PC-3 (cell line): Measurements from ENCODE around the gene ATP8B3. TPM values are rescaled to one million over a fixed set of nuclear protein-coding genes. Genes with fewer than 3 reads are reported as not detected.

Experiments used
- ATAC-seq: fragments of 200-7000 bp; cut with Tn5 transposase; 2 replicates; pipeline ENCODE4 v1.9.1; 2020; ENCODE audit warnings: mild to moderate bottlenecking, moderate library complexity
- BruUV-seq: library from RNA; stranded (reverse); fragments of 400-500 nt; replicated peaks from 2 replicates; lab custom pipeline; 2021; lab: Mats Ljungman, UMichigan
- CTCF ChIA-PET: fragments of 300-600 bp; sonication (Branson Sonifier 250); formaldehyde crosslinking; loops from one replicate; lab custom pipeline; 2022; ENCODE audit warnings: antibody characterized with exemption; lab: Charles Lee
- POLR2A ChIA-PET: fragments of 300-600 bp; sonication (Branson Sonifier 250); formaldehyde crosslinking; loops from one replicate; lab custom pipeline; 2022; ENCODE audit warnings: antibody characterized with exemption; ENCODE audit not compliant: unreplicated experiment; lab: Charles Lee
- DNase-seq: peaks from one replicate; pipeline ENCODE4 v3.0.0-alpha.2; 2015
- H2AFZ ChIP-seq: fragments of 300-600 bp; sonication (generic); 2 replicates; pipeline ENCODE4 v1.6.0; 2016; ENCODE audit warnings: antibody characterized with exemption, low read length
- H3F3A ChIP-seq: fragments of 300-600 bp; sonication (generic); one replicate; pipeline ENCODE4 v1.6.0; 2017; ENCODE audit warnings: antibody characterized with exemption, low read length, control low read depth, mild to moderate bottlenecking; ENCODE audit not compliant: unreplicated experiment
- H3K27ac ChIP-seq: fragments of 300-600 bp; sonication (generic); 2 replicates; pipeline ENCODE4 v1.5.1; 2016; ENCODE audit warnings: mild to moderate bottlenecking, low read length
- H3K27me3 ChIP-seq: fragments of 300-600 bp; sonication (generic); 2 replicates; pipeline ENCODE4 v1.6.1; 2016; ENCODE audit warnings: low read length, mixed read lengths
- H3K36me3 ChIP-seq: fragments of 300-600 bp; sonication (generic); 2 replicates; pipeline ENCODE4 v1.6.1; 2016; ENCODE audit warnings: low read depth, mixed run types, low read length, mixed read lengths
- H3K4me1 ChIP-seq: fragments of 300-600 bp; sonication (generic); 2 replicates; pipeline ENCODE4 v1.5.1; 2016; ENCODE audit warnings: low read length; ENCODE audit not compliant: insufficient read depth
- H3K4me2 ChIP-seq: fragments of 300-600 bp; sonication (generic); 2 replicates; pipeline ENCODE4 v1.6.0; 2016; ENCODE audit warnings: low read length
- H3K4me3 ChIP-seq: fragments of 300-600 bp; sonication (generic); 2 replicates; pipeline ENCODE4 v1.5.1; 2016; ENCODE audit warnings: mild to moderate bottlenecking, low read length, mixed read lengths
- H3K79me2 ChIP-seq: fragments of 300-600 bp; sonication (generic); 2 replicates; pipeline ENCODE4 v1.6.1; 2017; ENCODE audit warnings: low read length, mixed read lengths
- H3K9ac ChIP-seq: fragments of 300-600 bp; sonication (generic); 2 replicates; pipeline ENCODE4 v1.6.0; 2016; ENCODE audit warnings: mild to moderate bottlenecking, low read length
- H3K9me2 ChIP-seq: fragments of 300-600 bp; sonication (generic); replicated peaks from 2 replicates; pipeline ENCODE4 v1.6.1; 2016; ENCODE audit warnings: mixed run types, low read length, mixed read lengths
- H3K9me3 ChIP-seq: fragments of 300-600 bp; sonication (generic); 2 replicates; pipeline ENCODE4 v1.6.1; 2016; ENCODE audit warnings: low read length, mixed read lengths
- H4K20me1 ChIP-seq: fragments of 300-600 bp; sonication (generic); 2 replicates; pipeline ENCODE4 v1.6.1; 2016; ENCODE audit warnings: low read length, mixed read lengths
- CTCF ChIP-seq: fragments of 300-600 bp; sonication (generic); conservative IDR thresholded peaks from 2 replicates; pipeline ENCODE4 v1.5.1; 2017; ENCODE audit warnings: antibody characterized with exemption, low read depth, mild to moderate bottlenecking, low read length
- EZH2 ChIP-seq: fragments of 300-600 bp; sonication (generic); IDR thresholded peaks from one replicate; pipeline ENCODE4 v1.6.1; 2017; ENCODE audit warnings: antibody characterized with exemption, mild to moderate bottlenecking, low read length; ENCODE audit not compliant: unreplicated experiment
- EZH2phosphoT487 ChIP-seq: fragments of 300-600 bp; sonication (generic); IDR thresholded peaks from 2 replicates; pipeline ENCODE4 v1.6.1; 2018; ENCODE audit warnings: mild to moderate bottlenecking, antibody characterized with exemption, low read length, borderline replicate concordance
- intact Hi-C: fragments of 100-400 bp; cut with micrococcal nuclease; formaldehyde crosslinking; loops from 2 replicates; pipeline ENCODE4 v1.9.0; 2023
- total RNA-seq: library from RNA; depleted of rRNA; stranded (reverse); fragments of >200 nt; gene quantifications from 2 replicates; pipeline ENCODE4 v1.2.3, GENCODE V29; 2014

ATP8B3 gene
- total RNA-seq, 1 experiment from 2014 or later, result 4.2 TPM

DNA sequence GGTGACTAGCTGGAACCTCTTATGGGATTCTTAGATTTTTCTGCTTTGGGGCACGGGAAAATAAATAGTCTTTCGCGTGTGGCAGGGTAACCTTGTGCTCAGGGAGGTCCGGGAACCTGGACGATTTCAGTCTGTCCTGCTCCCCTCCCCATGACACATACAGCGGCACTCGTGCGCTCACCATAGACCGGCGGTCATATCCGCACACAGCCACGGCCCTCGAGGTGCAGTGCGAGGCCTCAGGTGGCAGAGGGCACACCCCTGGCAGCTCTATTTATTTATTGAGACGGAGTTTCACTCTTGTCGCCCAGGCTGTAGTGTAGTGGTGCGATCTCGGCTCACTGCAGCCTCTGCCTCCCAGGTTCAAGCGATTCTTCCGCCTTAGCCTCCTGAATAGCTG, 55.8 kb downstream of the ATP8B3 start:
- H3K27ac ChIP-seq, result no peak overlapping the region
- peaks cover 4% of the 10 kb centered on the region; the same call in 1 of the 2 replicates for H4K20me1 ChIP-seq
- no peaks in the 10 kb centered on the region for H3K9me2 ChIP-seq
- POLR2A ChIA-PET, result no interaction called here
- H2AFZ ChIP-seq, result no peak overlapping the region
- TF ChIP-seq CTCF (no peak), EZH2 (no peak), EZH2phosphoT487 (no peak)
- no peaks in the 10 kb centered on the region for H3K36me3 ChIP-seq
- peak; percentile 42 for DNase-seq
- peak overlapping the region; percentile 38; the same call in 1 of the 2 replicates for H3K9ac ChIP-seq
- CTCF ChIA-PET, result no interaction called here
- intact Hi-C loops, result no loop called here
- peak; percentile 10; the same call in 1 of the 2 replicates for ATAC-seq
- no peaks in the 10 kb centered on the region for H3K9me3 ChIP-seq
- peaks cover 20% of the 10 kb centered on the region for H3K27me3 ChIP-seq
- peak overlapping the region; percentile 80 for H3K4me2 ChIP-seq
- no peaks in the 10 kb centered on the region for H3K4me1 ChIP-seq
- no peaks in the 10 kb centered on the region for H3F3A ChIP-seq
- no TSS peak for BruUV-seq
- H3K79me2 ChIP-seq, result peaks cover 34% of the 10 kb centered on the region
- peak overlapping the region; percentile 74 for H3K4me3 ChIP-seq

GRCh38 chr19:1755467-1756171, 56.5 kb downstream of the ATP8B3 start:
- TSS peak; percentile 32 for BruUV-seq
- Histone ChIP-seq H3K79me2 (peaks cover 34% of the 10 kb centered on the region), H3K4me2 (peak overlapping the region; percentile 80), H3K9ac (peak overlapping the region; percentile 38; the same call in 1 of the 2 replicates), H4K20me1 (peaks cover 4% of the 10 kb centered on the region; the same call in 1 of the 2 replicates), H3K9me3 (no peaks in the 10 kb centered on the region), H3K27me3 (peaks cover 20% of the 10 kb centered on the region), H3F3A (no peaks in the 10 kb centered on the region), H3K36me3 (no peaks in the 10 kb centered on the region), H3K4me1 (no peaks in the 10 kb centered on the region), H3K4me3 (peak overlapping the region; percentile 74), H3K9me2 (no peaks in the 10 kb centered on the region), H2AFZ (no peak overlapping the region), H3K27ac (no peak overlapping the region)
- ATAC-seq, result no peak
- POLR2A ChIA-PET, result no interaction called here
- no peak for TF ChIP-seq EZH2phosphoT487
- no peak for TF ChIP-seq EZH2
- TF ChIP-seq CTCF, result no peak
- DNase-seq, result no peak
- intact Hi-C loops, result no loop called here
- CTCF ChIA-PET, result no interaction called here
